ENCODE results near the gene SPAAR.

DNA sequence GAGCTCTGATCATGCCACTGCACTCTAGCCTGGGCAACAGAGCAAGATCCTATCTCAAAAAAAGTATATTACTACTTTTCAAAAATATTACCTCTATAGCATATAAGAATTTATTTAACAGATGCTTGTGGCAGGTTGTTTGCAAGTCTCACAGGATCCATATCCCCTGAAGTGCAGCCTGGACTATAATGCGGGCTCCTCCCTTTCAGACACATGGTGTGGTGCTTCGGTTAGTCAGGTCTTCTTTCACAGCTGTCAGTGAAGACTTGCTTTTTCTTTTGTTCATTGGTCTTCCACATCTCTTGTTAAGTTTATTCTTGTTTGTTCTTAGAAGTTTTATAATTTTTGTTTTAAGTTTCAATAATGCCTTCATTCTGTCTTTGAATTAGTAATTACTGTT is 12.7 kb upstream of the SPAAR start:
- TF ChIP-seq EZH2 (IDR thresholded peaks at IDR 0.05), result no peak
- TF ChIP-seq POLR2AphosphoS5 (IDR thresholded peaks at IDR 0.05; ENCODE audit: borderline replicate concordance, low read depth, low read length), result no peak
- no peak for TF ChIP-seq FOXP2 (optimal IDR thresholded peaks at IDR 0.05; ENCODE audit: control extremely low read depth, extremely low read length, insufficient read depth)

All from SK-N-MC (cell line).